GM18498 (cell line): Measurements from ENCODE around the gene RAB40B.

Source experiments
- ATAC-seq: cut with Tn5 transposase; IDR thresholded peaks from one replicate; pipeline ENCODE4 v1.9.1; 2021; ENCODE audit warnings: mild to moderate bottlenecking, moderate library complexity; ENCODE audit not compliant: unreplicated experiment

The RAB40B gene

DNA sequence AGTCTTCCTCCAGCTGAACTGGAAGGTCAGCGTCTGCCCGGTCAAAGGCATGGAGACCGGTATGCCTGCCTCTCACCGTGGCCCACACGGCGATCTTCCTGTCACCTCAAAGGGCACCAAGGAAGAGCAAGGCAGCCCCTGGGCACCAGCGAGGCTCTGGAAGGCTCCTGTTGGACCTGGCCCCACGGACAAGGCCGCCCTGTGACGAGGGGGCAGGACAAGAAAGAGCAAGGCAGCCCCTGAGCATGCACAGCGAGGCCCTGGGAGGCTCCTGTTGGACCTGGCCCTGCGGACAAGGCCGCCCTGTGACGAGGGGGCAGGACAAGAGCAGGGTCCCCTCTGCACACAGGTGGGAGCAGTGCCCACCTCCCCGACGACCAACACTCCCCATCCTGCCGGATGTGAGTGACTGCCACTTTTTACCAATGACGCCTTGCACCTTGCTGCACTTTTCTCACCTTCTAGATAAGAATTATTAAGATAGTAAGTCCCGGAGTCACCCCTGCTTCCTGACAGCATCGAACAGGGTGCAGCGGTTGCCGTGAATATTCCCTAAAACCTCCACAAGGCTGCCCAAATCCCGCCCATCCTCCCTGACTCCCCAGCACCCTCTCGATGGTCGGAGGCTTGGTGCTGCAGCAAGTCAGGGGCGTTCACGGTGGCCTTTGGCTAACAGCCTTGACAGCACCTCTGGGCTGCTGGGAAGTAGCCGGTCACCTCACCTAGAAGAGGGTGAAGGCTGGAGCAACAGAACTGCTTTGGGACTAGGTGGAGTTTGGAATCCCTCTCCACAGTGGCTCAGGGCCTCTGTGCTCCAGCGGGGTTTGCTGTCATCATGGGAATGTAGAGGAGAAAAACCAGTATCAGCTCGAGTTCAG is 44.6 kb downstream of the RAB40B start:
- ATAC-seq: no peak

DNA sequence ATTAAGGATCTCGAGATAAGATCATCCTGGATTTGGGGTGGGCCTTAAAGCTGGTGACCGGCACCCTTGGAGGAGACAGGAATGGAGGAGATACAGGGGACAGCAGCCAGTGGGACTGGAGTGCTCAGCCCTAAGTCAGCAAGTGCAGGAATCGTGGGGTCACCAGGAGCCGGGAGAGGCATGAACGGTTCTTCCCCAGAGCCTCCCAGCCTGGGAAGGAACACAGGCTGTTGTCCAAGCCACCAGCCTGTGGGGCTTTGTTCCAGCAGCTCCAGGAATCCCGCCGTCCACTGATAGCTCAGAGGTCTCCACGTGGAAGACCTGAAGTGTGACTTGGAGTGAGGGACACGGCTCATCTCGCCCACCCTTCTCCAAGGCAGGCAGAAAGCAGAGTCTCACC is 47.8 kb downstream of the RAB40B start:
- no peak for ATAC-seq

DNA sequence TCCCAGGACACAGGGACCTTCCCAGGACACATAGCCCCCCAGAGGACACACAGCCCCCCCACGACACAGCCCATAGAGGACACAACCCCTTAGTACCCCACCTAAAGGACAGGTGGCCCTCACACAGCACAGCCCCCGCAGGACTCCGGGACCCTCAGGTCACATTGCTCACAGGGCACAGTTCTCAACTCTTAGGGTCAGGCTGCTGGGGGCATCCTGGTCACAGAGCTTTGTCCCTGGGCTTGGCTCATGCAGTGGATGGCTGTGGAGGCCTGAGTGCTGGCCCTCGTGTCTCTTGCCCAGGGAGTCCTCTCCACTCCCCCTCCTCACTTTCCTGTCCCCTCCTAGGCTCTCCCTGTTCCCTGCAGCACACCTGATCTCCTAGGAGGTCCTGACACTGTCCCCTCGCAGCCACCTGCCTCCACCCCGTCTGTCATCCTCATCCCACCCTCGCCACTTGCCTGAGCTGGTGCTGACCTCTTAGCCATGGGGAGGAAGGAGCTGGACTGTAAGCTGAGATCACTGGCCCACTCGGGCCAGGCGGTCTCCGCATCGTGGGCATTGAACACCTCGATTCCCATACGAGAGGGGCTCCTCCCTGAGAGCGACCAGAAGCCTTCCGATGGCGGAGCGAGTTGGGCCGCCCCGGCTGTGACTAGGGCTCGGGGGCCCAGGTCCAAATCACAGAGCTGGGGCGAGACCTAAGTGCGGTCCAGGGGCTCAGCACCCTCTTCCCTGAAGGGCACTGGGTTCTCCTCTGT is 48.8 kb downstream of the RAB40B start:
- ATAC-seq: no peak

DNA sequence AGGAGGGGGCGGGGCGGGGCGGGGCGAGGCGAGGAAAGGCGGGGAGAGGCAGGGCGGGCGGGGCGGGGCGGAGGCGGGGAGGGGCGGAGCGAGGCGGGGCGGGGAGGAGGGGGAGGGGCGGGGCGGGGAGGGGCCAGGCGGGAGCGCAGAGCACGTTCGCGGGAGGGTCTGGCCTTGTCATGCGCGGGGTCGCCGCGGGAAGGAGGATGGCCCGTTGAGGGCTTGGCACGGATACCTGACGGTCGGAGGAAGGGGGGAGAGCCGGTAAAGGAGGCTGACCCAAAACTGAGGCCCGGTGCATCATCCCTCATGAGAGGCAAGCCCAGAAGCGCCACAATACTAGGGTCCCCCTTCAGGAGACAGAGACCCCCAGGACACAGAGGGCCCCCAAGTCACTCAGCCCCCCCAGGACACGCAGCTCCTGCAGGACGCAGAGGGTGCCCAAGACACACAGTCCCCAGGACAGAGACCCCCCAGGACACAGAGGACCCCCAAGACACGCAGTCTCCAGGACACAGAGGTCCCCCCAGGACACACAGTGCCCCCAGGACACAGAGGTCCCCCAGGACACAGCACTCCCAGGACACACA is 49.7 kb downstream of the RAB40B start:
- no peak for ATAC-seq

DNA sequence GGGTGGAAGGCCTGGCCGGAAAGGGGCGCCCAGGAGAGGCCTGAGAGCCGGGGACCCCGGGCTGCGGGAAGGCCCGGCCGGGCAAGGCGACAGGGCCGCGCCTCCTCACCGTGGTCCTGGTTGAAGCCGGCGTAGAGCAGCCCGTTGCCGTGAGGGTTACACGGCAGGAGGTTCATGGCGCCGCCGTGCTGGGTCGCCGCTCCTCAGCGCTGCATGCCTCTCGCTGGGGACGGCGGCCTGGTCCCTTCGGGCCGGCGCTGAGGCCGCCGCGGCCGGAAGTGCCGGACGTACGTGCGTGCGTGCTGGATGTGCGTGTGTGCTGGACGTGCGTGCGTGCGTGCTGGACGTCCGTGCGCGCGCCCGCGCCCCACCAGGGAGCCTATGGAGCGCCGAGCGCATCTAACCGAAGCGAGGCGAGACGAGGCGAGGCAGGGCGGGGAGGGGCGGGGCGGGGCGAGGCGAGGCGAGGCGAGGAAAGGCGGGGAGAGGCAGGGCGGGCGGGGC is 50.3 kb downstream of the RAB40B start, which contains the start of gene WDR45B:
Gene WDR45B (minus strand): TSS at position 280 of the 504 bp plus-strand sequence. CDS start 104 bp downstream, at position 176.
- ATAC-seq: peak; percentile 81

DNA sequence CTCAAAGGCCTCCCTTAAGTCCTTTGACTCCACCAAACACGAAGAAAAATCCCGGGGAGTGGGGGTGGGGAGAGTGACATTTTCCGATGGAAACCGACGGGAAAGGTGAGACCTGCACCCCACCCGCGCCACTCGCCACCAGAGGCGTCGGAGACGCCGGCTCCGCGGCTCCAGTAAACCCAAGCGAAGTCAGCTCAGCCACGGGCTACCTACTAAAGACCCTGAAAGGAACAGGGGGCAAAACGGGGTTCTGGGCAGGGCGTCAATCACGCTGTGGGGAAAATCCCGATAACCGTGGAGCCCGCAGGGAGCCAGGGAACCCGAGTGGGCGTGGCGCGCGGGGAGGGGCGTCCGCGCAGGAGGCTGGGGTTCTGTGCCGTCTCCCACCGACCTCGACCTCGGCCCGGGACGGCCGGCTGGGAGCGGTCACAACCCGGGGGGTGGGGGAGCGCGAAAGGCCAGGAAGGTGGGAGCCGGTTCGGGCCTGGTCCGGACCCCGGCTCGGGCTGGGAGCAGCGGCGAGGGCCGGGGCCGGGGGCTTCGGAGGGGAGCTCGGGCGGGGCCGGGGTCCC is 50.8 kb downstream of the RAB40B start:
- peak; percentile 26 for ATAC-seq

DNA sequence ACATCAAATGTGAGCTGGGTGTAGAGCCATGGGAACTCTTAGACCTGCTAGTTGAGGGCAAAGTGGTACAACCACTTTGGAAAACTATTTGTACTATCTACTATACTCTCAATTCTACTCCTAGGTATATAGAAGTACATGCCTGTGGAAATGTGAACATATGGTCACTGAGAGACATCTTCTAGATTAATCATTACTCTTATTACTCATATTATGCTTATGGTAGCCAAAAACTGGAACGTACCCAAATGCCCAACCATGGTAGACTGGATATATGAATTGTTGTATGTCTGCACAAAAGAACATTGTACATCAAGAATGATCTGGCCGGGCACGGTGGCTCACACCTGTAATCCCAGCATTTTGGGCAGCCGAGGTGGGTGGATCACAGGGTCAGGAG is 53.0 kb downstream of the RAB40B start:
- ATAC-seq: no peak

DNA sequence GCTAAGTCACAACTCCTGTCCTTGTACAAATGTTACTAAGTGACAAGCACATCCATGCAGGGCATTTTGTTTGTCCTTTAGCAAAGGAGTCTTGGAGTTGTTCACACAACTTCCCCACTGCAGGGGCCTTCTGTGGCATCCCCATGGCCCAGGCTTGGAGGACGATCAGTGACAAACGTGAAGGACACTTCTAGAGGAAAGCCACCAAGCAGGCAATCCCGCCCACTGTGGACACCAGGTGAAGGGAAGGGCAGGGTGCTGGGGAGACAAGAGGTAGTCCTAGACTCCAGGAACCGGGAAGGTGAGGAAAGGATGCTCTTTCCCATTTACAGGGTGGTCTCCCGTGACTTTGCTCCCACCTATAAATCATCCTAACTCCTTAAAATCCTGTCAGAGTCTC is 54.4 kb downstream of the RAB40B start:
- ATAC-seq: no peak

DNA sequence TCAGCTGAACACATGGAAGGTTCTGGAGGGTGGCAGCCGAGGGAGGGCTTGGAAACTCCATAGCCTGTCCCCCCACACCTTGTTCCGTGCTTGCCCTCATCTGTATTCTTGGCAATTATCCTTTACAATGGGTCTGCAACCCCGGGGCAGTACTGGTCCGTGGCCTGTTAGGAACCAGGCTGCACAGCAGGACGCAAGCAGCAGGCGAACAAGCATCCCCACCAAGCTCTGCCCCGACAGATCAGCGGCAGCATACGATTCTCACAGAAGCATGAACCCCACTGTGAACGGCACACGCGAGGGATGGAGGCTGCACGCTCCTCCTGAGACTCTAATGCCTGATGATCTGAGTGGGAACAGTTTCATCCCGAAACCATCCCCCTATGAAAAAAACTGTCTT is 56.5 kb downstream of the RAB40B start:
- no peak for ATAC-seq

DNA sequence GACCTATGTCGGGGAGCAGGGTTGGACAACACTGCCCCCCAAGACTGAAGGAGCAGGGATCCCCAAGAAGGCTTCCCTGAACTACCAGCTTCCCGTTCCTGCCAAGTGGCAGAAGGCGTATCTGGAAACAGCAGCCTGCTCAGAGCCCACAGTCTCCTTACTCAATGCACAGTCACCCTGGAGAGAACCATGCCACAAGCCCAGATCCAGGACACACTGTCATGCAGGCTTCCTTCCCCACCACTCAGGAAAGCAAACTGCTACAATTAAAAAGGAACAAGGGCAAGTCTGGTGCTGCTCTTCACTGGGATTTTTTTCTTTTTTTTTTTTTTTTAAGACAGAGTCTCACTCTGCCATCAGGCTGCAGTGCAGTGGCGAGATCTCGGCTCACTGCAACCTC is 58.5 kb downstream of the RAB40B start:
- no peak for ATAC-seq

DNA sequence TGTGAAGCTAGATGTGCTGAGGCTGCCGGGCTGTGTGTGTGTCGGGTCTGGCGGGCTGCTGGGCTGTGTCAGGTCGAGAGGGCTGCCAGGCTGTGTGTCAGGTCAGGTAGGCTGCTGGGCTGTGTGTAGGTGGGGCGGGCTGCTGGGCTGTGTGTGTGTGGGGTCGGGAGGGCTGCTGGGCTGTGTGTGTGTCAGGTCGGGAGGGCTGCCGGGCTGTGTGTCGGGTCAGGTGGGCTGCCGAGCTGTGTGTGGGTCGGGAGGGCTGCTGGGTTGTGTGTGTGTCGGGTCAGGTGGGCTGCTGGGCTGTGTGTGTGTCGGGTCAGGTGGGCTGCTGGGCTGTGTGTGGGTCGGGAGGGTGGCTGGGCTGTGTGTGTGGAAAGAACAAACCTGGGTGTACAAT is 58.9 kb downstream of the RAB40B start:
- ATAC-seq: no peak

DNA sequence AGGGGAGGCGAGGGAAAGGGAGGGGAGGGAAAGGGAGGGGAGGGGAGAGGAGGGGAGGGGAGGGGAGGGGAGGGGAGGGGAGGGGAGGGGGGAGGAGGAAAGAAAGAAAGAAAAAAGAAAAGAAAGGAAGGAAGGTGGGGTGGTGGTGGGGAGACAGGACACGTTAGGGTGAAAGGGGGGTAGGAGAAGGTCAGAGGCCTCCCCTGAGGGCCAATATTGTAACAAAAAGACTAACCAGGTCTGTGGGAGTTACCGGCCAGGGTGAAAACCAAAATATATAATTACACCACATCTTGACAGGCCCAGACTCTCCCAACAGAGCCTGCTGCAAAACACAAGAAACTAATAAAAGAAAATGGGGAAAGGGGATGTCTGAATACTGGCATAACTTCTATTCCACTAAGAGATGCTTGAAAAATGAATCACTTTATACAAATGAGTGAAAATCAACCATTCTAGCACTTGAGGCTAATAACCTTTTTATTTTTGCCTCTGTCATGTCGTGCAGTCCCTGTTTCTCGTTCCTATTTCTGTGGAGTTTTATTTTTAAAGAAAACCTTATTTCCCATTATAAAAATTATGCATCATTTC is 60.2 kb downstream of the RAB40B start:
- no peak for ATAC-seq

DNA sequence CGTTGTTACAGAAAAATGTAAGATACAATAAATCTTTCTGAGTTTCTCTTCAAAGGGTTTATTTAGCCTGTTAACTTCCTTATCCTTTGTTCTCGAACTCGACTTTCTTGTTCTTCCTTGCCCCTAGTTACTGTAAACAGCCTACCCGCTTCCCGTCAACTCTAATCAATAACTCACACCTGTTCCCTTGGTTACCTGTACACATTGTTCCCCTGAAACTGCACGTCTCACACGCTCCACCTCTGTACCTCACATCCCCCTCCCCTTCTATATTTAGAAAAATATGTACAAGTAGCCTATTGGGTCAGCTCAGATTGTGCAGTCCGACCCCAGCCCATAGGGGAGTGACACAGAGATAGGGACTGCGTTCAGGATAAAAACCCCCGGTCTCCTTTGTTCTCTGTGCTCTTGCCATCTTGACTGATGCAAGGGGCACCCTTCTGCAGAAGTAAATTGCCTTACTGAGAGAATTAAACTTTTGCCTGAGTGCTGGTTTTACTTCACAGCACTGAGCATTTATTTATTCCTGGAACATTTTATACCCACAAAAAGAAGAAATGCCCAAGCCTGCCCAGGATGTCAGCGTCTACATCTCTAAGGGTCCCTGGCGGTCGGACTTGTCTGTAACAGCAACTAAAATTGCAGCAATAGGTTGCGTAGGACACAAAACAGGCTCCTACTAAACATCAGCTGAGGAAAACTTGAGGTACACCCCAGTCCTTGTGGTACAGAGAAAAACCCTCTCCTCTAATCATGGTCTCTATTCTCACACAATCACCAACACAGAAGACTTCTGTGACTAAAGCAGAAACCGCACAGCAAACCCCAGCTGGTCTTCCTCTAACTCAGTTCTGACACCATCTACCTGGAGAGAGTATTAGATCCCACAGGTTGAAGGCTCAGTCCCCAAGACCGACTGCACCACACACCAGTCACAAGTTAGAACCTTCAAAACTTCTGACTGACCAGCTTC is 61.6 kb downstream of the RAB40B start:
- no peak for ATAC-seq

DNA sequence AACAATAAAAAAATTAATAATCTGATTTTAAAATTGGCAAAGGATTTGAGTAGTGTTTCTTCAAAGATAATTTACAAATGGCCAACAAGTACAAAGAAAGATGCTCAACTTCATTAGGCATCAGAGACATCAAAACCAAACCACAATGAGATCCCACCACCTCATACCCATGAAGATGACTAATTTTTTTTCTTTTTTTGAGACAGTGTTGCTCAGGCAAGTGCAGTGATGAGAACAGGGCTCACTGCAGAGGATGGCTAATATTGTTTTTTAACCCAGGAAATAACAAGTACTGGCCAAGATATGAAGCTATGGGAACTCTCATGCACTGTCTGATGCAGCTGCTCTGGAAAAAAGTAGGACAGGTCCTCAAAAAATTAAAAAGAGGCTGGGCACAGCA is 65.2 kb downstream of the RAB40B start:
- no peak for ATAC-seq

DNA sequence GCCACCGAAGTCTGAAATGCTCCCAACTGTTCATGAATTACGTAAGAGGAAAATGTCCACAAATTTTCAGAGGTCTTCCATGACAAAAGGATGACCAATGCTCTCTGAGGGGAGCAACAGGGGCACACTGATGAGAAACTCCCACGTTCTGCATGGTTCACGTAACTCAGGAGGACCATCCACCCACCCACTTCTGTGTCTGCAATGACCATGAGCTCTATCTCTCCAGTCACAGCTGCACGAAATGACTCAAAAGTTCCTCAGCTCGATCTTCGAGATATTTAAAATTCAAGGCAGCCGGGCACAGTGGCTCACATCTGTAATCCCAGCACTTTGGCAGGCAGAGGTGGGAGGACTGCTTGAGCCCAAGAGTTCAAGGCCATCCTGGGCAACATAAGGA is 66.0 kb downstream of the RAB40B start:
- ATAC-seq: no peak

DNA sequence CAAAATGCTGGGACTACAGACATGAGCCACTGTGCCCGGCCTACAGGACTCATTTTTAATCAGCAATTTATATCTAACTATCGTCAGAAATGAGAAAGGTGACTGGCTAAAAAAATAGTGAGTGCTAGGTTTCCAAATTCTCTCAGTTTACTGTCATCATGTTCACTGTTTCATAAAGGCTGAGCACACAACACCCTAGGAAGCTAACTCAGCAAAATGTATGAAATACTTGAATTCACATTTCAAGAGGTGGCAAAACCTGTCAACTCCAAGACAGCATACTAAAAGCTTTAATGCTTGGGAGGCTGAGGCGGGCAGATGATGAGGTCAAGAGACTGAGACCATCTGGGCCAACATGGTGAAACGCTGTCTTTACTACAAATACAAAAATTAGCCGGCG is 67.0 kb downstream of the RAB40B start:
- ATAC-seq: no peak

DNA sequence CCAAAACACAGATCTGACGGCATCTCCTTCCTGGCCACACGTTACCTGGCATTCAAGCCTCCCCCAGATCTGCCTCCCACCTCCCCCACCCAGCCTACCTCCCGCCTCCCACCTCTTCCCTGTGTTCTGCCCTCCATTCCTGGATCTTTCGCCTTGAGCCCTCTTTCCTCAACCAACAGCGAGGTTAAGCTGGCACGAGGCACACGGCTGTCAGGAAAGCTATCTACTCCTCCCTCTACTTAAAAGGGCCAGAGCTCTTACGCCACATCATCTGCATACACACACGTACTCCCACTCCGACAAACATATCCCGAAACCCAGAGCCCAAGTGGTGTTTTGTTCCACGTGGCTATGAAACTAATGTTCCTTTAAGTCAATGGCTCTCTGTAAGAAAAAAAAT is 68.3 kb downstream of the RAB40B start:
- ATAC-seq: no peak

DNA sequence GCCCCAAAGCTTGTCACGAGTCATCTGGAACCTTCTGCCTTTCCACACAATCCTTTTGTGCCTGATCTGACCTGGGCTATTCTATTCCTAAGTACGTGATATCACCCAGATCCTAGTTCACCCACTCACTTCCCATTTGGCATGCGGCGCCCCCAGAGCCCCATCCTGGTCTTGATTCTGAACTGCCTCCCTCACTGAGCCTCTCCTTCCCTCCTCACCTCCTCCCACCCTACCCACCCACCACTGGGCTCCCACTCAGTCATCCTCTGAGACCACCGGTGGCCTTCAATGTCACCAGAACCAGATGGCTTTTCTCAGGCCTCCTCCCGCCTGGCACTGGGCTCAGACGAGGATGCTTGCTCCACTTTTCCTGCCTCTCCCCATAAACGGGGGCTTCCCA is 68.8 kb downstream of the RAB40B start:
- ATAC-seq: no peak

DNA sequence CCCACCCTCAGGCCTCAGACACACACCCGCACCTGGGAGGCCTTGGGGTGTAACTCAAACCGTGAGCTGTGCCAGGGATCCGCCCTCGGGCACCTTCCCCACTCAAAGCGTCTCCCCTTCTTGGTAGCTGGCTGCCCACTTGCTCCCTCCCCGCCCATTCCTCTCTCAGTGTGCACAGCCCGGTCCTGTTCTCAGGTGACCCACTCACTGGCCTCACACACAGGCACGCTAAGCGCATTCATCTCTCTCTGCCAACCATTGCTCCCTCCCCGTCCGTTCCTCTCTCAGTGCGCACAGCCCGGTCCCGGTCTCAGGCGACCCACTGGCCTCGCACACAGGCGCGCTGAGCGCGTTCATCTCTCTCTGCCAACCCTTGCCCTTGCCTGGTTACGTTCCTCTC is 71.1 kb downstream of the RAB40B start:
- no peak for ATAC-seq

DNA sequence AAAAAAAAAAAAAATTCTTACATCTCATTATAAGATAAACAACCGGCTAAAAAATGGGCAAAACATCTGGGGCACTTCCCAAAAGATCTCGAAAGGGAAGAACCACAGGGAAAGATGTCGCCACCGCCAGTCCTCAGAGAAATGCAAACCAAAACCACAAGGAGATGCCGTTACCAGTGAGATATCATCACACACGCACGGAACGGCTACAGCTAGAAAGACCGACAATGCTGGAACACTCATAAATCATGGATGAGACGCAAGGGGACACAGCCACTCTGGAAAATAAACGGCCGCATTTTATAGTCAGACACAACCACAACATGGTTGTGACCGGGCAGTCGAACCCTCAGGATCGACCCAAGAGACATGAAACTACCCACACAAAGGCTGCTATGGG is 74.8 kb downstream of the RAB40B start:
- ATAC-seq: no peak
